Measurements from ENCODE around the gene DDX27. TPM values are rescaled to one million over a fixed set of nuclear protein-coding genes. Genes with fewer than 3 reads are reported as not detected.

The DDX27 gene
- total and polyA plus RNA-seq, 9 of the 15 experiments (the other 6 are each of a cell fraction or from before 2014, with no cell fraction given): 17.9 to 79.3 (median 57.0) TPM

DNA sequence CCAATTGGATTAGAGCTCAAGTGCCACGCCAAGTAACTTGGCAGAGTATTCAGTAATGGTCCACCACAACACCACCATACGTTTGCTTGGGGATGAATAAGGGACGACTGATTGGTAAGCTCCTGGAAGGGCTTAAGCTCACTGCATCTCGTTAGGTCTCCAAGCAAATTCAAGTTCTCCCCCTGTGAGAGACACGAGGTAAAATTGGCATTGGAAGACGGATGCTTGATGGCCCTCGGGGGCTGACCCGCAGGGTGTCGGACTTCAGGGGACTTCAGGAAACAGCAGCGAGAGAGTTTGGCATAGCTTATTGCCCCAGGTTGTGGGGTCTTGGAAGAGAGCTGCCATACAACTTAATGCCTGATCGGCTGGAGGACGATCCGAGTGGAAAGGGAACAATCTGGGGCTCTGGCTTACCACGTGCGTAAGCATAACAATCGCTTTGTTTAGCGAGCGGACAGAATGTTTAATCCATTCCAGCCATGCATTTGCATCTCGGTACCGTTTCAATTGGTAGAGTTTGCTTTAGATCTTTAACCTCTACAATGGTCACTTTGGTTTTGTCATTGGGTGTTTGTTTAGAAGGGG is 63.5 kb downstream of the DDX27 start (continued):
- no peak for TF ChIP-seq BACH1 (tag; IDR thresholded peaks at IDR 0.05)
- TF ChIP-seq MAX (CRISPR knock-in tag; IDR thresholded peaks at IDR 0.05): peak; percentile 44; the same call in 1 of the 2 replicates
- TF ChIP-seq POLR2AphosphoS2 (IDR thresholded peaks at IDR 0.05; ENCODE audit: low read length): peak; percentile 70; the same call in 1 of the 2 replicates
- TF ChIP-seq POU5F1 (IDR thresholded peaks at IDR 0.05; ENCODE audit: borderline replicate concordance, low read depth, low read length, partially characterized antibody): no peak
- peak; percentile 8 for TF ChIP-seq SMAD1 (IDR thresholded peaks at IDR 0.05; ENCODE audit: low read depth, low read length, partially characterized antibody)
- TF ChIP-seq ZNF224 (CRISPR knock-in tag; IDR thresholded peaks at IDR 0.05): no peak
- 0 out of 4 replicates have a peak, but pooled peaks of 1 of the 2 experiments have one; percentile 6 for TF ChIP-seq TBL1XR1 (IDR thresholded peaks at IDR 0.05; ENCODE audit: low read length in 2 of 2)
- no peak for TF ChIP-seq FOXM1 (IDR thresholded peaks at IDR 0.05; ENCODE audit: low read depth)
- TF ChIP-seq FOXM1 (CRISPR knock-in tag; IDR thresholded peaks at IDR 0.05; ENCODE audit: low read depth): no peak
- no peak for TF ChIP-seq ELF2 (CRISPR knock-in tag; IDR thresholded peaks at IDR 0.05)

GRCh38 chr20:49283176-49283702 is 64.0 kb downstream of the DDX27 start:
- ATAC-seq (no peak), FAIRE-seq (no peak), DNase-seq (ENCODE audit: extremely low read depth in 1 of 4, low spot score in 3 of 4) (peak in 2 of 4 experiments; percentile 14 to 19)
- Histone ChIP-seq H3K9ac (ENCODE audit: insufficient read depth in 1 of 2, low read depth in 2 of 2, low read length in 2 of 2) (peak overlapping the region; percentile 89 to 99; a peak in 3 of 4 replicates), H3K4me2 (ENCODE audit: insufficient read depth, low read length) (peak overlapping the region; percentile 99), H3K4me3 (peak overlapping the region; percentile 93), H3K27me3 (ENCODE audit: control insufficient read depth in 2 of 2, insufficient read depth in 2 of 2, low read length in 2 of 2) (no peaks in the 10 kb centered on the region), H3K4me1 (replicated peaks in 1 of 2; ENCODE audit: control insufficient read depth in 2 of 2, insufficient read depth in 2 of 2, low read length in 2 of 2) (peaks cover 8 to 47% of the 10 kb centered on the region in 2 experiments), H3K27ac (ENCODE audit: extremely low read depth, low read depth, low read length) (peak overlapping the region; percentile 95), H2AFZ (ENCODE audit: low read depth, low read length) (no peak overlapping the region), H3K9me3 (replicated peaks; ENCODE audit: control insufficient read depth, insufficient read depth, low read depth, low read length) (peaks cover 2% of the 10 kb centered on the region; the same call in 1 of the 2 replicates), H3K79me2 (ENCODE audit: control insufficient read depth, insufficient read depth, low read length) (peaks cover 100% of the 10 kb centered on the region), H3K36me3 (ENCODE audit: control insufficient read depth, insufficient read depth, low read length) (peaks cover 97% of the 10 kb centered on the region), H4K20me1 (replicated peaks; ENCODE audit: control insufficient read depth, insufficient read depth, low read length) (peaks cover 87% of the 10 kb centered on the region), H3K9me1 (ENCODE audit: control insufficient read depth, insufficient read depth, low read length) (peaks cover 21% of the 10 kb centered on the region)
- WGBS (ENCODE audit: insufficient coverage, low coverage, missing lambda C conversion rate): 23% methylated on average over 9 of the region's 9 CpGs
- intact Hi-C loops (cut with micrococcal nuclease) (no loop called here), in situ Hi-C loops (cut with MboI) (no loop called here)
- ChIA-PET CTCF (ENCODE audit: low intra/inter-chr PET ratio) (interaction anchor here (0.5 kb wide), 1 partner anchor 94 kb away, joined by 3 read pairs; no protein-coding TSS in a partner anchor), POLR2A (interaction anchor here (0.7 to 6.0 kb wide), 6 partner anchors 8 to 64 kb away, joined by 3 to 68 read pairs (median 4); no protein-coding TSS in a partner anchor)
- no TSS peak for BruUV-seq (replicated peaks)
- TF ChIP-seq ZC3H4 (CRISPR knock-in tag; IDR thresholded peaks at IDR 0.05; ENCODE audit: borderline replicate concordance) (no peak), ZNF561 (CRISPR knock-in tag; conservative IDR thresholded peaks at IDR 0.05) (no peak), ZBED1 (IDR thresholded peaks at IDR 0.05) (peak; percentile 32; the same call in 1 of the 2 replicates), POLR2G (IDR thresholded peaks at IDR 0.05; ENCODE audit: low read depth, low read length) (0 out of 2 replicates have a peak, but pooled peaks have one; percentile 21), ZNF121 (CRISPR knock-in tag; conservative IDR thresholded peaks at IDR 0.05) (0 out of 2 replicates have a peak, but pooled peaks have one; percentile 7), NUFIP1 (IDR thresholded peaks at IDR 0.05; ENCODE audit: partially characterized antibody) (no peak), ZNF445 (CRISPR knock-in tag; IDR thresholded peaks at IDR 0.05; ENCODE audit: low read depth) (0 out of 2 replicates have a peak, but pooled peaks have one; percentile 35), RFX7 (CRISPR knock-in tag; IDR thresholded peaks at IDR 0.05) (peak; percentile 82; the same call in 1 of the 2 replicates), POLR2AphosphoS5 (IDR thresholded peaks at IDR 0.05; ENCODE audit: control insufficient read depth, insufficient read depth, low read depth, low read length) (peak; percentile 52; the same call in 1 of the 2 replicates), E2F5 (CRISPR knock-in tag; IDR thresholded peaks at IDR 0.05) (0 out of 2 replicates have a peak, but pooled peaks have one; percentile 33), PHF21A (IDR thresholded peaks at IDR 0.05; ENCODE audit: borderline replicate concordance, low read depth) (no peak), BCOR (IDR thresholded peaks at IDR 0.05) (no peak), POLR2A (conservative IDR thresholded peaks at IDR 0.05) (peak; percentile 60)
